Measurements from ENCODE around the gene MED13L. TPM values are rescaled to one million over a fixed set of nuclear protein-coding genes. Genes with fewer than 3 reads are reported as not detected.

Gene MED13L
- total RNA-seq, 5 donors from 2014 or later (not counting 1 experiment from before 2014, with no cell fraction given): 126 to 216 (median 133) TPM

GRCh38 chr12:116067892-116068291 lies 209.6 kb downstream of the MED13L start:
- no peaks in the 10 kb centered on the region for H3K36me3 Mint-ChIP-seq
- Histone ChIP-seq H3K27me3 (replicated peaks in 1 of 2; ENCODE audit: control insufficient read depth in 2 of 2, extremely low read depth in 1 of 2, insufficient read depth in 2 of 2, low read length in 1 of 2) (no peaks in the 10 kb centered on the region), H3K4me1 (ENCODE audit: control insufficient read depth in 1 of 2, extremely low read depth in 1 of 2, insufficient read depth in 2 of 2, low read length in 2 of 2) (peaks cover 2 to 3% of the 10 kb centered on the region in 2 experiments), H3K4me3 (ENCODE audit: control insufficient read depth in 1 of 2, extremely low read depth in 1 of 2, low read length in 1 of 2) (no peak overlapping the region), H3K9me3 (no peaks in the 10 kb centered on the region), H3K27ac (ENCODE audit: low read length) (no peak overlapping the region), H3K36me3 (ENCODE audit: control insufficient read depth in 2 of 2, extremely low read depth in 1 of 2, insufficient read depth in 1 of 2, low read length in 1 of 2) (no peaks in the 10 kb centered on the region)
- no peak overlapping the region for H3K4me3 Mint-ChIP-seq
- no peaks in the 10 kb centered on the region for H3K27me3 Mint-ChIP-seq
- H3K27ac Mint-ChIP-seq: peak overlapping the region; percentile 4 to 9
- ChIA-PET POLR2A (no interaction called here), CTCF (interaction anchor here (0.5 to 1.3 kb wide), 5 partner anchors 9 to 181 kb away, joined by 3 to 4 read pairs (median 3); no protein-coding TSS in a partner anchor)
- 40% methylated on average over 1 of the region's 3 CpGs for WGBS (ENCODE audit: insufficient coverage)
- H3K9me3 Mint-ChIP-seq: no peaks in the 10 kb centered on the region
- H3K4me1 Mint-ChIP-seq: peaks cover 48 to 52% (median 51%) of the 10 kb centered on the region in 3 donors
- DNase-seq (no peak), ATAC-seq (replicated peaks in 1 of 4) (no peak)

GRCh38 chr12:116066381-116067230 lies 210.9 kb downstream of the MED13L start:
- H3K27me3 Mint-ChIP-seq: no peaks in the 10 kb centered on the region
- no peak overlapping the region for H3K27ac ChIP-seq (ENCODE audit: low read length)
- H3K4me1 ChIP-seq (ENCODE audit: control insufficient read depth in 1 of 2, extremely low read depth in 1 of 2, insufficient read depth in 2 of 2, low read length in 2 of 2): peaks cover 2 to 3% of the 10 kb centered on the region in 2 experiments
- H3K4me1 Mint-ChIP-seq: peaks cover 51 to 58% (median 57%) of the 10 kb centered on the region in 3 donors
- H3K27ac Mint-ChIP-seq: peak overlapping the region in 1 of 2 donors; percentile 33
- no peaks in the 10 kb centered on the region for H3K27me3 ChIP-seq (replicated peaks in 1 of 2; ENCODE audit: control insufficient read depth in 2 of 2, extremely low read depth in 1 of 2, insufficient read depth in 2 of 2, low read length in 1 of 2)
- H3K9me3 Mint-ChIP-seq: no peaks in the 10 kb centered on the region
- H3K9me3 ChIP-seq: no peaks in the 10 kb centered on the region
- ATAC-seq (replicated peaks in 1 of 4) (peak; percentile 65 to 80 (median 72)), DNase-seq (peak; percentile 9 to 78 (median 50))
- no peak overlapping the region for H3K4me3 Mint-ChIP-seq
- CTCF ChIA-PET: interaction anchor here in 1 of 2 donors (0.6 to 1.4 kb wide), 2 partner anchors 9 to 149 kb away, joined by 3 read pairs; no protein-coding TSS in a partner anchor
- no peak overlapping the region for H3K4me3 ChIP-seq (ENCODE audit: control insufficient read depth in 1 of 2, extremely low read depth in 1 of 2, low read length in 1 of 2)
- POLR2A ChIA-PET: no interaction called here
- no peaks in the 10 kb centered on the region for H3K36me3 ChIP-seq (ENCODE audit: control insufficient read depth in 2 of 2, extremely low read depth in 1 of 2, insufficient read depth in 1 of 2, low read length in 1 of 2)
- 14% methylated on average over 4 of the region's 7 CpGs for WGBS (ENCODE audit: insufficient coverage)
- H3K36me3 Mint-ChIP-seq: no peaks in the 10 kb centered on the region

GRCh38 chr12:116065606-116066005 lies 211.9 kb downstream of the MED13L start:
- Mint-ChIP-seq H3K27ac (no peak overlapping the region), H3K4me3 (no peak overlapping the region), H3K27me3 (no peaks in the 10 kb centered on the region), H3K36me3 (no peaks in the 10 kb centered on the region), H3K4me1 (peaks cover 56 to 65% (median 62%) of the 10 kb centered on the region in 3 donors), H3K9me3 (no peaks in the 10 kb centered on the region)
- ChIA-PET POLR2A (interaction anchor here in 1 of 2 donors (0.6 kb wide), 1 partner anchor 29 kb away, joined by 3 read pairs; no protein-coding TSS in a partner anchor), CTCF (interaction anchor here (1.4 to 1.9 kb wide), 2 partner anchors 10 to 170 kb away, joined by 3 to 4 read pairs; no protein-coding TSS in a partner anchor)
- H3K27me3 ChIP-seq (replicated peaks in 1 of 2; ENCODE audit: control insufficient read depth in 2 of 2, extremely low read depth in 1 of 2, insufficient read depth in 2 of 2, low read length in 1 of 2): no peaks in the 10 kb centered on the region
- DNase-seq (no peak), ATAC-seq (replicated peaks in 1 of 4) (no peak)
- no peaks in the 10 kb centered on the region for H3K9me3 ChIP-seq
- H3K4me3 ChIP-seq (ENCODE audit: control insufficient read depth in 1 of 2, extremely low read depth in 1 of 2, low read length in 1 of 2): no peak overlapping the region
- no peaks in the 10 kb centered on the region for H3K36me3 ChIP-seq (ENCODE audit: control insufficient read depth in 2 of 2, extremely low read depth in 1 of 2, insufficient read depth in 1 of 2, low read length in 1 of 2)
- no peak overlapping the region for H3K27ac ChIP-seq (ENCODE audit: low read length)
- H3K4me1 ChIP-seq (ENCODE audit: control insufficient read depth in 1 of 2, extremely low read depth in 1 of 2, insufficient read depth in 2 of 2, low read length in 2 of 2): peaks cover 2 to 8% of the 10 kb centered on the region in 2 experiments
- no CpG with 5 or more reads among the region's 1 CpG for WGBS (ENCODE audit: insufficient coverage)

- Mint-ChIP-seq H3K4me1 (peaks cover 56 to 68% (median 62%) of the 10 kb centered on the region in 3 donors), H3K4me3 (no peak overlapping the region), H3K9me3 (no peaks in the 10 kb centered on the region), H3K27me3 (no peaks in the 10 kb centered on the region), H3K36me3 (no peaks in the 10 kb centered on the region), H3K27ac (no peak overlapping the region)
- H3K4me1 ChIP-seq (ENCODE audit: control insufficient read depth in 1 of 2, extremely low read depth in 1 of 2, insufficient read depth in 2 of 2, low read length in 2 of 2): peaks cover 5 to 9% of the 10 kb centered on the region in 2 experiments
- DNase-seq (no peak), ATAC-seq (replicated peaks in 1 of 4) (no peak)
- no peaks in the 10 kb centered on the region for H3K27me3 ChIP-seq (replicated peaks in 1 of 2; ENCODE audit: control insufficient read depth in 2 of 2, extremely low read depth in 1 of 2, insufficient read depth in 2 of 2, low read length in 1 of 2)
- ChIA-PET POLR2A (no interaction called here), CTCF (interaction anchor here in 1 of 2 donors (1.9 kb wide), 1 partner anchor 171 kb away, joined by 4 read pairs; no protein-coding TSS in a partner anchor)
- no peaks in the 10 kb centered on the region for H3K36me3 ChIP-seq (ENCODE audit: control insufficient read depth in 2 of 2, extremely low read depth in 1 of 2, insufficient read depth in 1 of 2, low read length in 1 of 2)
- H3K9me3 ChIP-seq: no peaks in the 10 kb centered on the region
- WGBS (ENCODE audit: insufficient coverage): no CpG with 5 or more reads among the region's 4 CpGs
- no peak overlapping the region for H3K27ac ChIP-seq (ENCODE audit: low read length)
- H3K4me3 ChIP-seq (ENCODE audit: control insufficient read depth in 1 of 2, extremely low read depth in 1 of 2, low read length in 1 of 2): no peak overlapping the region
Measured at GRCh38 chr12:116064493-116064892, 213.0 kb downstream of the MED13L start.

GRCh38 chr12:116062698-116063097 lies 214.8 kb downstream of the MED13L start:
- Histone ChIP-seq H3K36me3 (ENCODE audit: control insufficient read depth in 2 of 2, extremely low read depth in 1 of 2, insufficient read depth in 1 of 2, low read length in 1 of 2) (no peaks in the 10 kb centered on the region), H3K9me3 (no peaks in the 10 kb centered on the region), H3K27me3 (replicated peaks in 1 of 2; ENCODE audit: control insufficient read depth in 2 of 2, extremely low read depth in 1 of 2, insufficient read depth in 2 of 2, low read length in 1 of 2) (no peaks in the 10 kb centered on the region), H3K4me1 (ENCODE audit: control insufficient read depth in 1 of 2, extremely low read depth in 1 of 2, insufficient read depth in 2 of 2, low read length in 2 of 2) (peaks cover 5 to 7% of the 10 kb centered on the region in 2 experiments), H3K4me3 (ENCODE audit: control insufficient read depth in 1 of 2, extremely low read depth in 1 of 2, low read length in 1 of 2) (no peak overlapping the region), H3K27ac (ENCODE audit: low read length) (no peak overlapping the region)
- 100% methylated on average over 1 of the region's 4 CpGs for WGBS (ENCODE audit: insufficient coverage)
- no peak overlapping the region for H3K27ac Mint-ChIP-seq
- no peak for DNase-seq
- H3K4me1 Mint-ChIP-seq: peaks cover 52 to 68% (median 57%) of the 10 kb centered on the region in 3 donors
- H3K36me3 Mint-ChIP-seq: peaks cover 3% of the 10 kb centered on the region
- no peaks in the 10 kb centered on the region for H3K27me3 Mint-ChIP-seq
- no peak overlapping the region for H3K4me3 Mint-ChIP-seq
- POLR2A ChIA-PET: interaction anchor here (0.6 to 1.1 kb wide), 3 partner anchors 15 to 498 kb away, joined by 3 to 8 read pairs (median 5); no protein-coding TSS in a partner anchor
- ATAC-seq (replicated peaks in 1 of 4): no peak
- H3K9me3 Mint-ChIP-seq: no peaks in the 10 kb centered on the region
- CTCF ChIA-PET: interaction anchor here (0.7 to 1.1 kb wide), 3 partner anchors 9 to 646 kb away, joined by 3 to 5 read pairs (median 3); no protein-coding TSS in a partner anchor

GRCh38 chr12:116060764-116061163 lies 216.7 kb downstream of the MED13L start:
- Mint-ChIP-seq H3K27me3 (no peaks in the 10 kb centered on the region), H3K27ac (peak overlapping the region; percentile 4 to 72), H3K36me3 (peaks cover 3% of the 10 kb centered on the region), H3K4me1 (peaks cover 56 to 68% (median 59%) of the 10 kb centered on the region in 3 donors), H3K9me3 (no peaks in the 10 kb centered on the region), H3K4me3 (peak overlapping the region; percentile 52 to 62 (median 59))
- ATAC-seq (replicated peaks in 1 of 4): peak; percentile 51 to 91 (median 70)
- Histone ChIP-seq H3K4me3 (ENCODE audit: control insufficient read depth in 1 of 2, extremely low read depth in 1 of 2, low read length in 1 of 2) (no peak overlapping the region), H3K9me3 (no peaks in the 10 kb centered on the region), H3K27ac (ENCODE audit: low read length) (no peak overlapping the region), H3K4me1 (ENCODE audit: control insufficient read depth in 1 of 2, extremely low read depth in 1 of 2, insufficient read depth in 2 of 2, low read length in 2 of 2) (peaks cover 5 to 14% of the 10 kb centered on the region in 2 experiments), H3K36me3 (ENCODE audit: control insufficient read depth in 2 of 2, extremely low read depth in 1 of 2, insufficient read depth in 1 of 2, low read length in 1 of 2) (no peaks in the 10 kb centered on the region), H3K27me3 (replicated peaks in 1 of 2; ENCODE audit: control insufficient read depth in 2 of 2, extremely low read depth in 1 of 2, insufficient read depth in 2 of 2, low read length in 1 of 2) (no peaks in the 10 kb centered on the region)
- DNase-seq: peak in 1 of 35 experiments; percentile 51
- WGBS (ENCODE audit: insufficient coverage): no CpG with 5 or more reads among the region's 2 CpGs
- ChIA-PET CTCF (interaction anchor here (1.0 to 1.1 kb wide), 3 partner anchors 9 to 648 kb away, joined by 3 to 4 read pairs (median 3); no protein-coding TSS in a partner anchor), POLR2A (interaction anchor here (0.5 to 0.6 kb wide), 3 partner anchors 102 to 251 kb away, joined by 3 to 15 read pairs (median 9); no protein-coding TSS in a partner anchor)

Measured in T-cell (primary cell).